IMR-90 (cell line): ENCODE measurements around the gene PSMA8. TPM values are rescaled to one million over a fixed set of nuclear protein-coding genes. Genes with fewer than 3 reads are reported as not detected.
"Not testable (repeated sequence)": the region's sequence is repeated elsewhere in the genome, so short reads cannot be mapped to it uniquely, and the experiment has no call there.

Experiments
- ATAC-seq: fragments of 200-7000 bp; cut with Tn5 transposase; 2 replicates; pipeline ENCODE4 v1.9.1; 2020; ENCODE audit warnings: low read depth, mild to moderate bottlenecking, moderate library complexity
- BruUV-seq: library from RNA; stranded (reverse); fragments of 400-500 nt; replicated peaks from 2 replicates; lab custom pipeline; 2021; lab: Mats Ljungman, UMichigan
- CTCF ChIA-PET: fragments of 300-600 bp; formaldehyde crosslinking; extraction: SDS; loops from one replicate; lab custom pipeline; 2021; ENCODE audit warnings: antibody characterized with exemption; lab: Yijun Ruan, JAX
- POLR2A ChIA-PET: fragments of 300-600 bp; sonication (Branson Sonifier 250); formaldehyde crosslinking; loops from one replicate; lab custom pipeline; 2022; ENCODE audit warnings: antibody characterized with exemption; ENCODE audit not compliant: unreplicated experiment; lab: Charles Lee
- DNase-seq: peaks from one replicate; pipeline ENCODE4 v3.0.0; 2013
- H2AFZ ChIP-seq: replicated peaks from 2 replicates; pipeline ENCODE3; 2013; ENCODE audit warnings: low read length, mild to moderate bottlenecking; ENCODE audit not compliant: poor library complexity
- H2AK5ac ChIP-seq: 2 replicates; pipeline ENCODE4 v1.6.1; 2013; ENCODE audit warnings: low read depth, low read length, inconsistent platforms
- H2AK9ac ChIP-seq: replicated peaks from 2 replicates; pipeline ENCODE3; 2013; ENCODE audit warnings: mild to moderate bottlenecking, low read depth, low read length, moderate library complexity; ENCODE audit not compliant: poor library complexity
- H2BK120ac ChIP-seq: 2 replicates; pipeline ENCODE4 v1.6.1; 2013; ENCODE audit warnings: low read depth, low read length, inconsistent platforms
- H2BK15ac ChIP-seq: 3 replicates; pipeline ENCODE4 v1.6.1; 2013; ENCODE audit warnings: low read depth, low read length, inconsistent platforms
- H2BK20ac ChIP-seq: 2 replicates; pipeline ENCODE4 v1.6.1; 2013; ENCODE audit warnings: low read depth, mild to moderate bottlenecking, inconsistent platforms, low read length, moderate library complexity
- H2BK5ac ChIP-seq: 2 replicates; pipeline ENCODE4 v1.6.1; 2013; ENCODE audit warnings: mild to moderate bottlenecking, low read depth, low read length, inconsistent platforms; ENCODE audit not compliant: poor library complexity, severe bottlenecking
- H3K14ac ChIP-seq: replicated peaks from 2 replicates; pipeline ENCODE4 v1.6.1; 2013; ENCODE audit warnings: low read depth, low read length, inconsistent platforms
- H3K18ac ChIP-seq: 2 replicates; pipeline ENCODE4 v1.6.1; 2013; ENCODE audit warnings: low read depth, low read length, control low read depth
- H3K23ac ChIP-seq: 2 replicates; pipeline ENCODE4 v1.6.1; 2013; ENCODE audit warnings: low read depth, low read length, inconsistent platforms
- H3K27ac ChIP-seq: 2 replicates; pipeline ENCODE4 v1.5.1; 2013; ENCODE audit warnings: mild to moderate bottlenecking, control low read depth, low read length; ENCODE audit not compliant: insufficient read depth
- H3K27me3 ChIP-seq: 2 replicates; pipeline ENCODE4 v1.6.1; 2013; ENCODE audit warnings: low read length; ENCODE audit not compliant: control insufficient read depth, insufficient read depth
- H3K36me3 ChIP-seq: 2 replicates; pipeline ENCODE4 v1.6.1; 2013; ENCODE audit warnings: low read length, mixed read lengths; ENCODE audit not compliant: control insufficient read depth, insufficient read depth
- H3K4ac ChIP-seq: 2 replicates; pipeline ENCODE4 v1.6.1; 2013; ENCODE audit warnings: low read depth, low read length, inconsistent platforms
- H3K4me1 ChIP-seq: 2 replicates; pipeline ENCODE4 v1.6.1; 2013; ENCODE audit warnings: low read length, mixed read lengths; ENCODE audit not compliant: control insufficient read depth, insufficient read depth
- H3K4me2 ChIP-seq: 2 replicates; pipeline ENCODE4 v1.6.1; 2013; ENCODE audit warnings: low read depth, mild to moderate bottlenecking, control low read depth, low read length, moderate library complexity
- H3K4me3 ChIP-seq: 2 replicates; pipeline ENCODE4 v1.5.1; 2013; ENCODE audit warnings: low read depth, mild to moderate bottlenecking, control low read depth, low read length, moderate library complexity; ENCODE audit not compliant: insufficient read depth
- H3K56ac ChIP-seq: 2 replicates; pipeline ENCODE4 v1.6.1; 2013; ENCODE audit warnings: low read length, inconsistent platforms; ENCODE audit not compliant: insufficient read depth; ENCODE audit errors: extremely low read depth
- H3K79me1 ChIP-seq, 2 experiments: 2 replicates each; pipeline ENCODE4 v1.6.1; 2013; ENCODE audit warnings: low read length in 2 of 2, inconsistent platforms in 1 of 2, low read depth in 1 of 2
- H3K9ac ChIP-seq: 2 replicates; pipeline ENCODE4 v1.6.1; 2013; ENCODE audit warnings: low read depth, low read length, control low read depth
- H3K9me1 ChIP-seq: 2 replicates; pipeline ENCODE4 v1.6.1; 2013; ENCODE audit warnings: low read length, inconsistent platforms; ENCODE audit not compliant: insufficient read depth
- H3K9me3 ChIP-seq: 2 replicates; pipeline ENCODE4 v1.6.1; 2013; ENCODE audit warnings: low read length; ENCODE audit not compliant: control insufficient read depth, insufficient read depth
- H4K20me1 ChIP-seq: 2 replicates; pipeline ENCODE4 v1.6.1; 2013; ENCODE audit warnings: low read length, inconsistent platforms; ENCODE audit not compliant: insufficient read depth
- H4K5ac ChIP-seq: 2 replicates; pipeline ENCODE4 v1.6.1; 2013; ENCODE audit warnings: mild to moderate bottlenecking, low read depth, low read length, control low read depth
- H4K8ac ChIP-seq, 2 experiments: 2 replicates each; pipeline ENCODE4 v1.6.1; 2013; ENCODE audit warnings: low read depth in 2 of 2, low read length in 2 of 2, control low read depth in 1 of 2, inconsistent platforms in 1 of 2
- H4K91ac ChIP-seq: 2 replicates; pipeline ENCODE4 v1.6.1; 2013; ENCODE audit warnings: low read depth, low read length, inconsistent platforms; ENCODE audit not compliant: insufficient read depth
- WGBS, 2 experiments: methylation state at CpG; one replicate each; pipeline versions ENCODE4 v1.1.5 to v1.1.7; 2013; ENCODE audit warnings: missing lambda C conversion rate in 2 of 2; ENCODE audit not compliant: insufficient read length in 1 of 2; ENCODE audit errors: extremely low coverage in 2 of 2; 5-methylcytosine and 5-hydroxymethylcytosine counted together
- dilution Hi-C: fragments of 300-500 bp; cut with HindIII; formaldehyde crosslinking; loops from one replicate; pipeline ENCODE4 v1.14.3; 2018; ENCODE audit warnings: low sequenced_read_pairs; ENCODE audit not compliant: unreplicated experiment
- in situ Hi-C: fragments of 300-500 bp; cut with MboI; formaldehyde crosslinking; loops from 3 replicates; pipeline ENCODE4 v1.14.3; 2019; ENCODE audit warnings: low sequenced_read_pairs, inconsistent platforms, mixed read lengths
- intact Hi-C: fragments of 100-400 bp; cut with micrococcal nuclease; formaldehyde crosslinking; loops from 2 replicates; pipeline ENCODE4 v1.10.0; 2022
- polyA plus RNA-seq, 3 experiments: library from polyadenylated mRNA; depleted of rRNA; stranded (reverse); fragments of >200 nt; gene quantifications; 2 replicates each; pipeline ENCODE4 v1.2.3, GENCODE V29; 2012; ENCODE audit warnings: low replicate concordance in 1 of 3
- total RNA-seq: library from RNA; depleted of rRNA; stranded (reverse); fragments of >200 nt; gene quantifications from 2 replicates; pipeline ENCODE4 v1.2.3, GENCODE V29; 2012

Gene PSMA8
- total and polyA plus RNA-seq, 2 of the 4 experiments (the other 2 are of a cell fraction), result not detected

DNA sequence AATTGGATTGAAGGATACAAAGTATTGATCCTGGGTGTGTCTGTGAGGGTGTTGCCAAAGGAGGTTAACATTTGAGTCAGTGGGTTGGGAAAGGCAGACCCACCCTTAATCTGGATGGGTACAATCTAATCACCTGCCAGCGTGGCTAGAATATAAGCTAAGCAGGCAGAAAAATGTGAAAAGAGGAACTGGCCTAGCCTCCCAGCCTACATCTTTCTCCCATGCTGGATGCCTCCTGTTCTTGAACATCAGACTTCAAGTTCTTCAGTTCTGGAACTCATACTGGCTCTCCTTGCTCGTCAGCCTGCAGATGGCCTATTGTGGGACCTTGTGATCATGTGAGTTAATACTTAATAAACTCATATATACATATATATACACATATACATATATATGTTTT is 5.5 kb upstream of the PSMA8 start:
- H3K23ac ChIP-seq, H2AK5ac ChIP-seq, H3K4me2 ChIP-seq, H3K36me3 ChIP-seq, H3K9me3 ChIP-seq, H3K9me1 ChIP-seq, ATAC-seq, H3K4me1 ChIP-seq, H4K91ac ChIP-seq, POLR2A ChIA-PET, in situ Hi-C loops, H3K56ac ChIP-seq, dilution Hi-C loops, H3K79me1 ChIP-seq, H4K5ac ChIP-seq, H3K14ac ChIP-seq, H2AFZ ChIP-seq, H4K8ac ChIP-seq, DNase-seq, H3K18ac ChIP-seq, H3K9ac ChIP-seq, CTCF ChIA-PET, H2BK20ac ChIP-seq, H3K4me3 ChIP-seq, H3K27ac ChIP-seq, H2BK15ac ChIP-seq, H2BK5ac ChIP-seq, H4K20me1 ChIP-seq, H3K27me3 ChIP-seq, BruUV-seq, H3K4ac ChIP-seq, H2AK9ac ChIP-seq, H2BK120ac ChIP-seq: not testable (repeated sequence)
- WGBS, 2 experiments, result no CpG with 5 or more reads among the region's 2 CpGs
- intact Hi-C loops, result loop anchor here (10.0 kb wide), 1 partner anchor 203 kb away; no protein-coding TSS in a partner anchor
